GM23338 (cell line): ENCODE data around the gene SNX3.

Source experiments
- CREB1 ChIP-seq: fragments of 250-450 bp; sonication (Bioruptor Pico); IDR thresholded peaks from 2 replicates; pipeline ENCODE4 v1.5.0; 2020; ENCODE audit warnings: low read depth, mild to moderate bottlenecking, moderate library complexity
- EZH2 ChIP-seq: fragments of 200-600 bp; sonication (generic); IDR thresholded peaks from one replicate; pipeline ENCODE4 v1.8.0; 2017; ENCODE audit warnings: antibody characterized with exemption, mild to moderate bottlenecking, low read depth; ENCODE audit not compliant: unreplicated experiment
- EZH2phosphoT487 ChIP-seq: fragments of 200-600 bp; sonication (generic); IDR thresholded peaks from one replicate; pipeline ENCODE4 v1.8.1; 2018; ENCODE audit warnings: antibody characterized with exemption; ENCODE audit not compliant: unreplicated experiment
- POLR2AphosphoS5 ChIP-seq: IDR thresholded peaks from 2 replicates; pipeline ENCODE4 v1.6.1; 2016; ENCODE audit warnings: antibody characterized with exemption, low read depth
- STAT1 ChIP-seq: IDR thresholded peaks from one replicate; pipeline ENCODE4 v1.6.1; 2016; ENCODE audit warnings: antibody characterized with exemption; ENCODE audit not compliant: unreplicated experiment
- ZNF331 ChIP-seq: fragments of 250-450 bp; sonication (Bioruptor Pico); IDR thresholded peaks from 2 replicates; pipeline ENCODE4 v1.5.0; 2020; ENCODE audit warnings: low read depth, mild to moderate bottlenecking, moderate library complexity
- TF ChIP-seq, protein P1 (sequence below), 2 experiments: fragments of 200-600 bp in 1 of 2; sonication (generic) in 1 of 2; conservative IDR thresholded peaks; 2 replicates each; pipeline versions ENCODE4 v1.5.1 to v1.6.1; 2016 to 2017; ENCODE audit warnings: antibody characterized with exemption in 2 of 2, low read depth in 2 of 2, mild to moderate bottlenecking in 2 of 2, moderate library complexity in 1 of 2
- TF ChIP-seq, protein P2 (sequence below): IDR thresholded peaks from one replicate; pipeline ENCODE4 v1.6.1; 2018; ENCODE audit warnings: antibody characterized with exemption; ENCODE audit not compliant: unreplicated experiment
- TF ChIP-seq, protein P3 (sequence below): IDR thresholded peaks from 2 replicates; pipeline ENCODE4 v1.6.1; 2016; ENCODE audit warnings: antibody characterized with exemption

DNA sequence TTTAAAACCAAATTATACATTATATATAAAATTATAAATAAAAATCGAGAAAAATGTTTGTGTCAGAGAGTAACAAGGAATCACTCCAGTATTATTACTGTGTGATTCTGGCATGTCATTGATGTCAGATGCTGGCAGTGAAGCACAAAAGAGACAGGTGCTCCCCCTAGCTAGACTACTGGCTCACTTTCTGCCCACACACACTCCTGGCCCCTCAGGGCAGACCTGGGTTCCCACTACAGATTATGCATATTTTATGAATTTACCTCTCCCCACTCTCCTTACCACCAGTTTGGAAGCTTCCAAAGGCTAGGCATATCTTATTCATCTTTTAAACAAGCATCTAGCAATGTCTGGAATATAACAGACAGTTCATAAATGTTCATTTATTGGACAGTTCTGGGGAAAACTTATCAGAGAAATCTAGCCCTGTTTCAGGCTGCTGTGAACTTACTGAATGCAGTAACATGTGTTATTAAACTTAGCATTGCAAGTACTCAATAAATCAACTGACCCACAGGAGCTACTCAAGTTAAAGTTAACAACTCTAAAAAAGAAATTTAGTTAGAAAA lies 12.8 kb downstream of the SNX3 start:
- TF ChIP-seq POLR2AphosphoS5 (no peak), EZH2phosphoT487 (no peak), EZH2 (no peak), ZNF331 (CRISPR knock-in tag) (no peak), CREB1 (CRISPR knock-in tag) (no peak), STAT1 (no peak)
- TF ChIP-seq, protein P1, sequence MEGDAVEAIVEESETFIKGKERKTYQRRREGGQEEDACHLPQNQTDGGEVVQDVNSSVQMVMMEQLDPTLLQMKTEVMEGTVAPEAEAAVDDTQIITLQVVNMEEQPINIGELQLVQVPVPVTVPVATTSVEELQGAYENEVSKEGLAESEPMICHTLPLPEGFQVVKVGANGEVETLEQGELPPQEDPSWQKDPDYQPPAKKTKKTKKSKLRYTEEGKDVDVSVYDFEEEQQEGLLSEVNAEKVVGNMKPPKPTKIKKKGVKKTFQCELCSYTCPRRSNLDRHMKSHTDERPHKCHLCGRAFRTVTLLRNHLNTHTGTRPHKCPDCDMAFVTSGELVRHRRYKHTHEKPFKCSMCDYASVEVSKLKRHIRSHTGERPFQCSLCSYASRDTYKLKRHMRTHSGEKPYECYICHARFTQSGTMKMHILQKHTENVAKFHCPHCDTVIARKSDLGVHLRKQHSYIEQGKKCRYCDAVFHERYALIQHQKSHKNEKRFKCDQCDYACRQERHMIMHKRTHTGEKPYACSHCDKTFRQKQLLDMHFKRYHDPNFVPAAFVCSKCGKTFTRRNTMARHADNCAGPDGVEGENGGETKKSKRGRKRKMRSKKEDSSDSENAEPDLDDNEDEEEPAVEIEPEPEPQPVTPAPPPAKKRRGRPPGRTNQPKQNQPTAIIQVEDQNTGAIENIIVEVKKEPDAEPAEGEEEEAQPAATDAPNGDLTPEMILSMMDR (conservative IDR thresholded peaks at IDR 0.05; ENCODE audit: low read depth in 2 of 2), result peak in 1 of 2 experiments; percentile 40; a peak in 2 of 4 replicates
- TF ChIP-seq, protein P2, sequence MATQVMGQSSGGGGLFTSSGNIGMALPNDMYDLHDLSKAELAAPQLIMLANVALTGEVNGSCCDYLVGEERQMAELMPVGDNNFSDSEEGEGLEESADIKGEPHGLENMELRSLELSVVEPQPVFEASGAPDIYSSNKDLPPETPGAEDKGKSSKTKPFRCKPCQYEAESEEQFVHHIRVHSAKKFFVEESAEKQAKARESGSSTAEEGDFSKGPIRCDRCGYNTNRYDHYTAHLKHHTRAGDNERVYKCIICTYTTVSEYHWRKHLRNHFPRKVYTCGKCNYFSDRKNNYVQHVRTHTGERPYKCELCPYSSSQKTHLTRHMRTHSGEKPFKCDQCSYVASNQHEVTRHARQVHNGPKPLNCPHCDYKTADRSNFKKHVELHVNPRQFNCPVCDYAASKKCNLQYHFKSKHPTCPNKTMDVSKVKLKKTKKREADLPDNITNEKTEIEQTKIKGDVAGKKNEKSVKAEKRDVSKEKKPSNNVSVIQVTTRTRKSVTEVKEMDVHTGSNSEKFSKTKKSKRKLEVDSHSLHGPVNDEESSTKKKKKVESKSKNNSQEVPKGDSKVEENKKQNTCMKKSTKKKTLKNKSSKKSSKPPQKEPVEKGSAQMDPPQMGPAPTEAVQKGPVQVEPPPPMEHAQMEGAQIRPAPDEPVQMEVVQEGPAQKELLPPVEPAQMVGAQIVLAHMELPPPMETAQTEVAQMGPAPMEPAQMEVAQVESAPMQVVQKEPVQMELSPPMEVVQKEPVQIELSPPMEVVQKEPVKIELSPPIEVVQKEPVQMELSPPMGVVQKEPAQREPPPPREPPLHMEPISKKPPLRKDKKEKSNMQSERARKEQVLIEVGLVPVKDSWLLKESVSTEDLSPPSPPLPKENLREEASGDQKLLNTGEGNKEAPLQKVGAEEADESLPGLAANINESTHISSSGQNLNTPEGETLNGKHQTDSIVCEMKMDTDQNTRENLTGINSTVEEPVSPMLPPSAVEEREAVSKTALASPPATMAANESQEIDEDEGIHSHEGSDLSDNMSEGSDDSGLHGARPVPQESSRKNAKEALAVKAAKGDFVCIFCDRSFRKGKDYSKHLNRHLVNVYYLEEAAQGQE, result no peak
- TF ChIP-seq, protein P3, sequence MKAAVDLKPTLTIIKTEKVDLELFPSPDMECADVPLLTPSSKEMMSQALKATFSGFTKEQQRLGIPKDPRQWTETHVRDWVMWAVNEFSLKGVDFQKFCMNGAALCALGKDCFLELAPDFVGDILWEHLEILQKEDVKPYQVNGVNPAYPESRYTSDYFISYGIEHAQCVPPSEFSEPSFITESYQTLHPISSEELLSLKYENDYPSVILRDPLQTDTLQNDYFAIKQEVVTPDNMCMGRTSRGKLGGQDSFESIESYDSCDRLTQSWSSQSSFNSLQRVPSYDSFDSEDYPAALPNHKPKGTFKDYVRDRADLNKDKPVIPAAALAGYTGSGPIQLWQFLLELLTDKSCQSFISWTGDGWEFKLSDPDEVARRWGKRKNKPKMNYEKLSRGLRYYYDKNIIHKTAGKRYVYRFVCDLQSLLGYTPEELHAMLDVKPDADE, result no peak
